GM13976 (cell line): Measurements from ENCODE around the gene POLR2A.

Experiments
- DNase-seq: peaks from one replicate; pipeline ENCODE4 v3.0.0; 2012; ENCODE audit warnings: low spot score
- CTCF ChIP-seq: IDR thresholded peaks from 2 replicates; pipeline ENCODE4 v1.5.1; 2012; ENCODE audit warnings: borderline replicate concordance, mild to moderate bottlenecking; ENCODE audit not compliant: insufficient read depth; ENCODE audit errors: extremely low read depth, missing control alignments, control extremely low read depth
- in situ Hi-C: fragments of 300-500 bp; cut with MboI; formaldehyde crosslinking; loops from one replicate; pipeline ENCODE4 v1.12.0; 2022; ENCODE audit warnings: low sequenced_read_pairs, mixed read lengths, inconsistent platforms; ENCODE audit not compliant: unreplicated experiment

POLR2A gene

GRCh38 chr17:7538891-7539545 lies 54.9 kb downstream of the POLR2A start:
- TF ChIP-seq CTCF: no peak
- in situ Hi-C loops: no loop called here
- no peak for DNase-seq

GRCh38 chr17:7541074-7541621 lies 57.0 kb downstream of the POLR2A start:
- in situ Hi-C loops: no loop called here
- TF ChIP-seq CTCF: no peak
- DNase-seq: no peak

GRCh38 chr17:7544911-7545310 lies 60.7 kb downstream of the POLR2A start:
- no peak for DNase-seq
- no peak for TF ChIP-seq CTCF
- in situ Hi-C loops: no loop called here

- in situ Hi-C loops: no loop called here
- TF ChIP-seq CTCF: no peak
- DNase-seq: peak; percentile 84
Observed at GRCh38 chr17:7548585-7549400, 64.6 kb downstream of the POLR2A start, which contains the start of gene TNFSF12. Gene TNFSF12, plus strand, starts transcription at chr17:7549058. Its CDS starts 96 bp downstream, at chr17:7549154.
